GM12801 (cell line): Measurements from ENCODE around the gene LGALS8.

Source experiments
- CTCF ChIP-seq: IDR thresholded peaks from one replicate; pipeline ENCODE4 v1.5.1; 2011; ENCODE audit warnings: control low read depth; ENCODE audit not compliant: insufficient read length; ENCODE audit errors: extremely low read depth

LGALS8 gene

GRCh38 chr1:236491469-236492136 is 32.2 kb upstream of the LGALS8 start:
- no peak for TF ChIP-seq CTCF

- no peak for TF ChIP-seq CTCF
Observed at GRCh38 chr1:236492378-236492777, 31.4 kb upstream of the LGALS8 start.

- TF ChIP-seq CTCF = no peak
Observed at GRCh38 chr1:236494082-236494481, 29.7 kb upstream of the LGALS8 start.

- TF ChIP-seq CTCF = no peak
Observed at GRCh38 chr1:236494586-236495466, 29.0 kb upstream of the LGALS8 start.

- TF ChIP-seq CTCF = no peak
Observed at GRCh38 chr1:236495467-236496112, 28.2 kb upstream of the LGALS8 start.

- no peak for TF ChIP-seq CTCF
Observed at GRCh38 chr1:236497908-236498307, 25.9 kb upstream of the LGALS8 start.

GRCh38 chr1:236501093-236501492 is 22.7 kb upstream of the LGALS8 start:
- TF ChIP-seq CTCF = no peak
